Trophoblast cell (in vitro differentiated cells and primary cell): Measurements from ENCODE around the gene ANO6.

Experiments used
- DNase-seq, 2 donors: peaks; one replicate each; pipeline ENCODE4 v3.0.0-alpha.2; 2016
- H2AFZ ChIP-seq: 2 replicates; pipeline ENCODE4 v1.6.1; 2013; ENCODE audit warnings: low read length, moderate library complexity, mild to moderate bottlenecking; ENCODE audit not compliant: insufficient read depth, poor library complexity
- H2AK5ac ChIP-seq: 2 replicates; pipeline ENCODE4 v1.6.1; 2013; ENCODE audit warnings: mild to moderate bottlenecking, low read length
- H2BK120ac ChIP-seq: 2 replicates; pipeline ENCODE4 v1.6.1; 2013; ENCODE audit warnings: low read length, mild to moderate bottlenecking, moderate library complexity; ENCODE audit not compliant: insufficient read depth, poor library complexity
- H2BK12ac ChIP-seq: 2 replicates; pipeline ENCODE4 v1.6.1; 2013; ENCODE audit warnings: mild to moderate bottlenecking, low read length, moderate library complexity
- H2BK5ac ChIP-seq: 2 replicates; pipeline ENCODE4 v1.6.1; 2013; ENCODE audit warnings: low read length, low read depth, moderate library complexity, mild to moderate bottlenecking; ENCODE audit not compliant: poor library complexity
- H3K14ac ChIP-seq: 2 replicates; pipeline ENCODE4 v1.6.1; 2013; ENCODE audit warnings: mild to moderate bottlenecking, low read length
- H3K18ac ChIP-seq: 2 replicates; pipeline ENCODE4 v1.6.1; 2013; ENCODE audit warnings: mild to moderate bottlenecking, low read length
- H3K23ac ChIP-seq: 2 replicates; pipeline ENCODE4 v1.6.1; 2013; ENCODE audit warnings: low read length
- H3K27ac ChIP-seq: 2 replicates; pipeline ENCODE4 v1.5.1; 2013; ENCODE audit warnings: low read depth, mild to moderate bottlenecking, inconsistent platforms, low read length, moderate library complexity
- H3K27me3 ChIP-seq: 2 replicates; pipeline ENCODE4 v1.6.1; 2013; ENCODE audit warnings: inconsistent platforms, mild to moderate bottlenecking, low read length, moderate library complexity; ENCODE audit not compliant: insufficient read depth
- H3K36me3 ChIP-seq, 2 experiments: 1 replicate in 1 of 2; 2 replicates in 1 of 2; pipeline ENCODE4 v1.6.1; 2013; ENCODE audit warnings: low read length in 2 of 2, mild to moderate bottlenecking in 2 of 2, moderate library complexity in 1 of 2; ENCODE audit not compliant: insufficient read depth in 2 of 2, control insufficient read depth in 1 of 2
- H3K4ac ChIP-seq: 2 replicates; pipeline ENCODE4 v1.6.1; 2013; ENCODE audit warnings: low read depth, mild to moderate bottlenecking, low read length, moderate library complexity
- H3K4me1 ChIP-seq, 2 experiments: 1 replicate in 1 of 2; 2 replicates in 1 of 2; pipeline ENCODE4 v1.6.1; 2013; ENCODE audit warnings: low read length in 2 of 2, mild to moderate bottlenecking in 2 of 2, moderate library complexity in 1 of 2; ENCODE audit not compliant: insufficient read depth in 2 of 2, control insufficient read depth in 1 of 2
- H3K4me2 ChIP-seq: 2 replicates; pipeline ENCODE4 v1.6.1; 2013; ENCODE audit warnings: inconsistent platforms, mild to moderate bottlenecking, low read length, moderate library complexity
- H3K4me3 ChIP-seq: 2 replicates; pipeline ENCODE4 v1.5.1; 2013; ENCODE audit warnings: mild to moderate bottlenecking, low read depth, low read length, inconsistent platforms
- H3K79me1 ChIP-seq: one replicate; pipeline ENCODE4 v1.6.1; 2013; ENCODE audit warnings: low read length
- H3K79me2 ChIP-seq: 2 replicates; pipeline ENCODE4 v1.6.1; 2013; ENCODE audit warnings: low read length, mild to moderate bottlenecking; ENCODE audit not compliant: control insufficient read depth, insufficient read depth, poor library complexity
- H3K9ac ChIP-seq: 2 replicates; pipeline ENCODE4 v1.6.1; 2013; ENCODE audit warnings: mild to moderate bottlenecking, low read length
- H3K9me3 ChIP-seq: 2 replicates; pipeline ENCODE4 v1.6.1; 2013; ENCODE audit warnings: low read depth, mild to moderate bottlenecking, control low read depth, inconsistent platforms, low read length; ENCODE audit not compliant: insufficient read depth
- H4K12ac ChIP-seq: 2 replicates; pipeline ENCODE4 v1.6.1; 2013; ENCODE audit warnings: low read depth, mild to moderate bottlenecking, low read length, moderate library complexity
- H4K8ac ChIP-seq: 2 replicates; pipeline ENCODE4 v1.6.1; 2013; ENCODE audit warnings: low read depth, mild to moderate bottlenecking, low read length, moderate library complexity
- H4K91ac ChIP-seq: one replicate; pipeline ENCODE4 v1.6.1; 2013; ENCODE audit warnings: low read depth, mild to moderate bottlenecking, low read length, moderate library complexity
- WGBS: extraction: QIAGEN DNeasy Blood & Tissue Kit; methylation state at CpG from one replicate; pipeline ENCODE4 v1.1.7; 2013; ENCODE audit warnings: missing lambda C conversion rate; ENCODE audit not compliant: insufficient read length, insufficient coverage; ENCODE audit errors: extremely low coverage; 5-methylcytosine and 5-hydroxymethylcytosine counted together

Gene ANO6

GRCh38 chr12:45286621-45287020, 70.7 kb downstream of the ANO6 start:
- H3K9me3 ChIP-seq = no peaks in the 10 kb centered on the region
- no peak overlapping the region for H3K23ac ChIP-seq
- no peak overlapping the region for H3K9ac ChIP-seq
- DNase-seq = peak; percentile 64 to 86
- H2BK120ac ChIP-seq = no peak overlapping the region
- H4K12ac ChIP-seq = no peak overlapping the region
- H4K8ac ChIP-seq = no peak overlapping the region
- H3K18ac ChIP-seq = no peak overlapping the region
- H3K27ac ChIP-seq = no peak overlapping the region
- no peak overlapping the region for H3K14ac ChIP-seq
- no peak overlapping the region for H2BK12ac ChIP-seq
- H3K4me1 ChIP-seq = peaks cover 19 to 20% of the 10 kb centered on the region in 2 experiments
- H3K79me1 ChIP-seq = peaks cover 16% of the 10 kb centered on the region
- H3K36me3 ChIP-seq = no peaks in the 10 kb centered on the region
- no peaks in the 10 kb centered on the region for H3K27me3 ChIP-seq
- H3K4me2 ChIP-seq = no peak overlapping the region
- H2AK5ac ChIP-seq = no peak overlapping the region
- WGBS = no CpG with 5 or more reads among the region's 2 CpGs
- no peak overlapping the region for H4K91ac ChIP-seq
- peaks cover 8% of the 10 kb centered on the region for H3K79me2 ChIP-seq
- no peak overlapping the region for H2BK5ac ChIP-seq
- H3K4me3 ChIP-seq = no peak overlapping the region
- peak overlapping the region; percentile 14 for H3K4ac ChIP-seq
- H2AFZ ChIP-seq = no peak overlapping the region

- no CpG with 5 or more reads among the region's 4 CpGs for WGBS
- H2BK12ac ChIP-seq = no peak overlapping the region
Measured at GRCh38 chr12:45289245-45290215, 73.6 kb downstream of the ANO6 start.

DNA sequence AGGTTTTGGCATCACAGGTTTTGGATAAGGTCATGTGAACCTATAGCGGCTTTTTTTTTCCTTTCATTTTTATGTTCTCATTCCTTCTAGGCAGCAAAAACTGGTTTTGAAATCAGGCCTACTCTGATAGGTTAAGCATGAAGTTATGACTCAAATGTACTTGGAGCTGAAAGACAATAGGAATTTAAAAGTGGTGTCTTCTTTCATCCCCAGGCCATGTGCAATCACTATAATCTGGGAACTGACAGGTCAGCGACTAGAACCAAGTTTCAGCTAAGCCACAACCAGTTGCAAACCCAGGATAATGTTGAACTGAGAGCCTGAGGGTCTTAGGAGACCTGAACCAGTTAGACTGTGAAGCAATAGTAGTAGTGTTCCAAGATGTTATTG, 74.3 kb downstream of the ANO6 start:
- peaks cover 5% of the 10 kb centered on the region for H3K79me1 ChIP-seq
- no peak overlapping the region for H3K4ac ChIP-seq
- no peak overlapping the region for H3K27ac ChIP-seq
- H3K4me2 ChIP-seq = no peak overlapping the region
- H3K23ac ChIP-seq = no peak overlapping the region
- H2AFZ ChIP-seq = no peak overlapping the region
- H3K79me2 ChIP-seq = peaks cover 2% of the 10 kb centered on the region
- no peak overlapping the region for H2BK120ac ChIP-seq
- H4K8ac ChIP-seq = no peak overlapping the region
- H3K9ac ChIP-seq = no peak overlapping the region
- peaks cover 8 to 12% of the 10 kb centered on the region in 2 experiments for H3K4me1 ChIP-seq
- H3K4me3 ChIP-seq = no peak overlapping the region
- no peak overlapping the region for H2BK12ac ChIP-seq
- H3K14ac ChIP-seq = no peak overlapping the region
- no peak overlapping the region for H2AK5ac ChIP-seq
- no peaks in the 10 kb centered on the region for H3K36me3 ChIP-seq
- H3K9me3 ChIP-seq = no peaks in the 10 kb centered on the region
- H3K27me3 ChIP-seq = no peaks in the 10 kb centered on the region
- peak; percentile 72 to 89 for DNase-seq
- H4K12ac ChIP-seq = no peak overlapping the region
- H3K18ac ChIP-seq = no peak overlapping the region
- WGBS = no CpG with 5 or more reads among the region's 2 CpGs
- H2BK5ac ChIP-seq = no peak overlapping the region
- H4K91ac ChIP-seq = no peak overlapping the region

More at GRCh38 chr12:45289245-45290215, 73.6 kb downstream of the ANO6 start:
- no peak overlapping the region for H3K9ac ChIP-seq
- no peaks in the 10 kb centered on the region for H3K36me3 ChIP-seq
- H3K27me3 ChIP-seq = no peaks in the 10 kb centered on the region
- H3K27ac ChIP-seq = no peak overlapping the region
- peaks cover 7% of the 10 kb centered on the region for H3K79me1 ChIP-seq
- no peak overlapping the region for H2BK5ac ChIP-seq
- H3K23ac ChIP-seq = no peak overlapping the region
- no peak overlapping the region for H2AK5ac ChIP-seq
- H3K9me3 ChIP-seq = no peaks in the 10 kb centered on the region
- H3K4me1 ChIP-seq = peaks cover 10 to 15% of the 10 kb centered on the region in 2 experiments
- H3K4ac ChIP-seq = no peak overlapping the region
- H4K91ac ChIP-seq = no peak overlapping the region
- no peak overlapping the region for H2BK120ac ChIP-seq
- DNase-seq = no peak
- H4K12ac ChIP-seq = no peak overlapping the region
- H3K4me2 ChIP-seq = no peak overlapping the region
- no peak overlapping the region for H3K4me3 ChIP-seq
- H3K18ac ChIP-seq = no peak overlapping the region
- no peak overlapping the region for H3K14ac ChIP-seq
- peaks cover 2% of the 10 kb centered on the region for H3K79me2 ChIP-seq
- no peak overlapping the region for H4K8ac ChIP-seq
- no peak overlapping the region for H2AFZ ChIP-seq

DNA sequence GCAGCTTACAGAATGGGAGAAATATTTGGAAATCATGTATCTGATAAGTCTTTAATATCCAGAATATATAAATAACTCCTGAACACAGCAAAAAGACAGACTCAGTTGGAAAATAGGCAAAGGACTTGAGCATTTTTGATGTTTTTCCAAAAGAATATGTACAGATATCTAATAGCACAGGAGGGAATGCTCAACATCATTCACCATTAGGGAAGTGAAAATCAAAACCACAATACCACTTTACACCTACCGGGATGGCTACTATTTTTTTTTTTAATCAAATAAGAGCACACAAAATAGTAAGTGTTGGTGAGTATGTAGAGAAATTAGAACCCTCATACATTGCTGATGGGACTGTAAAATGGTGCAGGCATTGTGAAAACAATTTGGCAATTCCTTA, 75.6 kb downstream of the ANO6 start:
- Histone ChIP-seq H3K9ac (no peak overlapping the region), H3K79me1 (peaks cover 3% of the 10 kb centered on the region), H4K91ac (no peak overlapping the region), H4K12ac (no peak overlapping the region), H2BK12ac (no peak overlapping the region), H3K18ac (no peak overlapping the region), H3K4me2 (no peak overlapping the region), H2BK120ac (no peak overlapping the region), H3K4me3 (no peak overlapping the region), H2AK5ac (no peak overlapping the region), H3K27ac (no peak overlapping the region), H3K4ac (no peak overlapping the region), H3K9me3 (no peaks in the 10 kb centered on the region), H3K23ac (no peak overlapping the region), H3K27me3 (no peaks in the 10 kb centered on the region), H3K36me3 (no peaks in the 10 kb centered on the region), H3K79me2 (peaks cover 2% of the 10 kb centered on the region), H3K14ac (no peak overlapping the region), H3K4me1 (peaks cover 3% of the 10 kb centered on the region in 2 experiments), H2BK5ac (no peak overlapping the region), H4K8ac (no peak overlapping the region), H2AFZ (no peak overlapping the region)
- DNase-seq = no peak
- WGBS = no CpG with 5 or more reads among the region's 1 CpG
